Glutamatergic neuron (in vitro differentiated cells): Measurements from ENCODE around the gene JUN. TPM values are rescaled to one million over a fixed set of nuclear protein-coding genes. Genes with fewer than 3 reads are reported as not detected.

ENCODE experiments used
- DNase-seq: peaks from one replicate; pipeline ENCODE4 v3.0.0; 2022
- H3K27ac Mint-ChIP-seq: one replicate; pipeline ENCODE4 v1.8.0; 2020; ENCODE audit warnings: mild to moderate bottlenecking, mixed read lengths, inconsistent platforms; ENCODE audit not compliant: unreplicated experiment
- H3K27me3 Mint-ChIP-seq: one replicate; pipeline ENCODE4 v1.8.0; 2020; ENCODE audit warnings: mild to moderate bottlenecking, moderate library complexity, mixed read lengths, inconsistent platforms; ENCODE audit not compliant: unreplicated experiment
- H3K36me3 Mint-ChIP-seq: one replicate; pipeline ENCODE4 v1.8.0; 2020; ENCODE audit warnings: mild to moderate bottlenecking, mixed read lengths, inconsistent platforms; ENCODE audit not compliant: unreplicated experiment
- H3K4me1 Mint-ChIP-seq: one replicate; pipeline ENCODE4 v1.8.0; 2020; ENCODE audit warnings: mild to moderate bottlenecking, low read depth, mixed read lengths, inconsistent platforms; ENCODE audit not compliant: unreplicated experiment
- H3K4me3 Mint-ChIP-seq: one replicate; pipeline ENCODE4 v1.8.0; 2020; ENCODE audit warnings: mild to moderate bottlenecking, mixed read lengths, inconsistent platforms; ENCODE audit not compliant: unreplicated experiment
- H3K9me3 Mint-ChIP-seq: one replicate; pipeline ENCODE4 v1.8.0; 2020; ENCODE audit warnings: mild to moderate bottlenecking, moderate library complexity, mixed read lengths, inconsistent platforms; ENCODE audit not compliant: unreplicated experiment
- CTCF ChIP-seq: fragments of 200-600 bp; sonication (generic); IDR thresholded peaks from one replicate; pipeline ENCODE4 v1.5.0; 2021; ENCODE audit not compliant: partially characterized antibody, unreplicated experiment
- total RNA-seq: library from RNA; stranded (reverse); fragmentation: NEBNext Ultra II Directional; extraction: Animal tissue kit (Norgen Biotek cat#: 25700); gene quantifications from one replicate; pipeline ENCODE4 v1.2.1, GENCODE V29; 2021; ENCODE audit not compliant: unreplicated experiment

The JUN gene
- total RNA-seq, 1 donor from 2014 or later, result 83.1 TPM

GRCh38 chr1:58754073-58754613 is 29.7 kb downstream of the JUN start:
- H3K4me3 Mint-ChIP-seq, result no peak overlapping the region
- no peak overlapping the region for H3K27ac Mint-ChIP-seq
- peaks cover 2% of the 10 kb centered on the region for H3K4me1 Mint-ChIP-seq
- H3K27me3 Mint-ChIP-seq, result peaks cover under 1% of the 10 kb centered on the region
- H3K9me3 Mint-ChIP-seq, result no peaks in the 10 kb centered on the region
- H3K36me3 Mint-ChIP-seq, result no peaks in the 10 kb centered on the region
- DNase-seq, result no peak
- no peak for TF ChIP-seq CTCF

- Mint-ChIP-seq H3K9me3 (no peaks in the 10 kb centered on the region), H3K27ac (no peak overlapping the region), H3K4me1 (peaks cover 2% of the 10 kb centered on the region), H3K4me3 (no peak overlapping the region), H3K36me3 (no peaks in the 10 kb centered on the region), H3K27me3 (peaks cover 2% of the 10 kb centered on the region)
- no peak for TF ChIP-seq CTCF
- DNase-seq, result no peak
These were observed 30.4 kb downstream of the JUN start for GRCh38 chr1:58753431-58753866.

GRCh38 chr1:58749646-58750045 is 34.2 kb downstream of the JUN start:
- no peak overlapping the region for H3K27ac Mint-ChIP-seq
- no peaks in the 10 kb centered on the region for H3K36me3 Mint-ChIP-seq
- H3K4me3 Mint-ChIP-seq, result no peak overlapping the region
- peaks cover 1% of the 10 kb centered on the region for H3K9me3 Mint-ChIP-seq
- no peaks in the 10 kb centered on the region for H3K4me1 Mint-ChIP-seq
- no peak for DNase-seq
- TF ChIP-seq CTCF, result no peak
- H3K27me3 Mint-ChIP-seq, result peaks cover 2% of the 10 kb centered on the region

- Mint-ChIP-seq H3K27ac (no peak overlapping the region), H3K36me3 (no peaks in the 10 kb centered on the region), H3K4me1 (no peaks in the 10 kb centered on the region), H3K27me3 (peaks cover 2% of the 10 kb centered on the region), H3K9me3 (peaks cover 1% of the 10 kb centered on the region), H3K4me3 (no peak overlapping the region)
- no peak for TF ChIP-seq CTCF
- DNase-seq, result no peak
These were observed 35.2 kb downstream of the JUN start for GRCh38 chr1:58748666-58749065.

- Mint-ChIP-seq H3K4me1 (peaks cover 1% of the 10 kb centered on the region), H3K36me3 (no peaks in the 10 kb centered on the region), H3K27ac (no peak overlapping the region), H3K27me3 (peaks cover 6% of the 10 kb centered on the region), H3K9me3 (peaks cover 1% of the 10 kb centered on the region), H3K4me3 (no peak overlapping the region)
- TF ChIP-seq CTCF, result no peak
- no peak for DNase-seq
These were observed 37.1 kb downstream of the JUN start for GRCh38 chr1:58746757-58747156.
